ENCODE measurements around the gene PRKACB.

PRKACB gene

DNA sequence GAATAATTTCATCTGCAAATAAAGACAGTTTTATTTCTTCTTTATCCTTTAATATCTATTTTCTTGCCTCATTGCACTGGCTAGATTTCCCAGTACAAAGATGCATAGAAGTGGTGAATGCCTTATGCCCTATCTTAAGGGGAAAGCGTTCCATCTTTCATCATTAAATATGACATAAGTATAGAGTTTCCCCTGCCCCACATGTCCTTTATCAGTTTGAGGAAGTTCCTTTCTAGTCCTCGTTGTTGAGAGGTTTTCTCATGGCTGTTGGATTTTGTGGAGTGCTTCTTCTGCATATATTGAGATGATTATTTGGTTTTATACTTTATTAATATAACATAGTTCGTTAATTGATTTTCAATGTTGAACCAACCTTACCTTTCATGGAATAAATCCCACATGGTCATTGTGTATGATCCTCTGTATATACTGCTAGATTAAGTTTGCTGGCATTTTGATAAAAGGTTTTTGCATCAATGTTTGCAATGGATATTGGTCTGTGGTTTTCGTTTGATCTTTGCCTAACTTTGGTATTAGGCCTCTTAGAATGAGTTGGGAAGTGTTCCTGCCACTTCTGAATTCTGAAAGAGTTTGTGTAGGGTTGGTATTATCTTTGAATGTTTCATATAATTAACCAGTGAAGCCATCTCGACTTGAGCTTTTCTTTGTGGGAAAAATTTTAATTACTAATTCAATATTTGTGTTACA is 15.6 kb downstream of the PRKACB start:
- H3K9me3 ChIP-seq (replicated peaks; ENCODE audit: low read length) = no peaks in the 10 kb centered on the region
- H3K27me3 ChIP-seq (ENCODE audit: control insufficient read depth, insufficient read depth, low read length) = no peaks in the 10 kb centered on the region
- peaks cover 14% of the 10 kb centered on the region for H3K4me1 ChIP-seq (ENCODE audit: control insufficient read depth, insufficient read depth, low read length)
- no peak overlapping the region for H3K9ac ChIP-seq (ENCODE audit: low read depth, low read length)
- H3K4me2 ChIP-seq (ENCODE audit: low read length) = no peak overlapping the region
- H3K4me3 ChIP-seq (ENCODE audit: low read length) = no peak overlapping the region
- H3K36me3 ChIP-seq (ENCODE audit: insufficient read depth, low read length) = no peaks in the 10 kb centered on the region

DNA sequence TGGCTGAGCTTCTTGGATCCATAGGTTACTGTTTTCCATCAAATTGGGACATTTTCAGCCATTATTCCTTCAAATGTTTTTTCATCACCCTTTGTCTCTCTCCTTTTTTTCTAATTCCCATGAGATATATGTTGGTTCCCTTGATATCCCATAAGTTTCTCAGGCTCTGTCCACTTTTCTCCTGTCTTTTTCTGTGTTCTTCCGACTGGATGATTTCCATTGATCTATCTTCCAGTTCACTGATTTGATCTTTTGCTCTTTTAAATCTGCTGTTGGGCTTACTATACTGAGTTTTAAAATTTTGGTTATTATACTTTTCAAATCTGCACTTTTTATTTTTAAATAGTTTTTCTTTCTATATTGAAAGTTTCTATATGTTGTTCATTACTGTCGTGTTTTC is 18.2 kb downstream of the PRKACB start:
- no peak overlapping the region for H3K4me2 ChIP-seq (ENCODE audit: low read length)
- H3K4me3 ChIP-seq (ENCODE audit: low read length) = no peak overlapping the region
- H3K9me3 ChIP-seq (replicated peaks; ENCODE audit: low read length) = no peaks in the 10 kb centered on the region
- no peaks in the 10 kb centered on the region for H3K27me3 ChIP-seq (ENCODE audit: control insufficient read depth, insufficient read depth, low read length)
- H3K9ac ChIP-seq (ENCODE audit: low read depth, low read length) = no peak overlapping the region
- H3K4me1 ChIP-seq (ENCODE audit: control insufficient read depth, insufficient read depth, low read length) = no peaks in the 10 kb centered on the region
- H3K36me3 ChIP-seq (ENCODE audit: insufficient read depth, low read length) = no peaks in the 10 kb centered on the region

DNA sequence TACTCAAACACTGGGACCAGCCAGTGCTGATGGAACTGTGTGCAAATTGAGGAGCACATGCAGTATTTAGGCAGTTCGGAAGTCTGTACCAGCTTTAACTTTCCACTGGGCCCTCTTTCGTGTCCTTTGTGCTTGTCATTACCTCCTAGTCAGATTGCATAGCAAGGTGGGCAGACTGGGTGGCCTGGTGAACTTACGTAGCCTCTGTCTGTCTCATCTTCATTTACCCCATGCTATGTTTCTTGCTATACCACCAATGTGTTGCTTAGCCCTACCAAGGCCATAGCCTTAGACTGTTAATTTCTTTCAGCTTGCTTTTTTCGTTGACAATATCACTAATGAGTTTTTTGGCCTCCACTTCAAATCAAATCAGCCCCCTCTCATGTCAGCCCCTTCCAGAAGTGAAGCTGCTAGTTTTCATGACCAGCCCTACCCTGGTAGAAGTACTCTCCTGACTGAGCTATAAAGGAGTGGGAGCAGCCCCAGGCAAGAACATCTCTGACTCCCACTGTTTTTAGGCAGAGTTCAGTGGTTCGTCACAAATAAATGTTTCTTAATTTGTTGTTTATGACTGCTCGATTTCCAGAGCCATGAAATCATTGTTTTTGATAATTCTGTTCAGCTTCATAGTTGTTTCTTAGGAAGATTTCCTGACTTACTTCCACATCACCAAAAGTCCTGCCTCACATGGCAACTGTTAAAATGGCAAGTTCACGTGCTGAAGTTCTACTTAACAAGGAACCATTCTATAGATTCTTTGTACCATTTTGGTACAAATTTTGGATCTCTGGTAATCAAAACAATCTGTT is 19.3 kb downstream of the PRKACB start:
- Histone ChIP-seq H3K4me2 (ENCODE audit: low read length) (no peak overlapping the region), H3K36me3 (ENCODE audit: insufficient read depth, low read length) (no peaks in the 10 kb centered on the region), H3K9ac (ENCODE audit: low read depth, low read length) (no peak overlapping the region), H3K4me1 (ENCODE audit: control insufficient read depth, insufficient read depth, low read length) (no peaks in the 10 kb centered on the region), H3K9me3 (replicated peaks; ENCODE audit: low read length) (no peaks in the 10 kb centered on the region), H3K27me3 (ENCODE audit: control insufficient read depth, insufficient read depth, low read length) (no peaks in the 10 kb centered on the region), H3K4me3 (ENCODE audit: low read length) (no peak overlapping the region)

DNA sequence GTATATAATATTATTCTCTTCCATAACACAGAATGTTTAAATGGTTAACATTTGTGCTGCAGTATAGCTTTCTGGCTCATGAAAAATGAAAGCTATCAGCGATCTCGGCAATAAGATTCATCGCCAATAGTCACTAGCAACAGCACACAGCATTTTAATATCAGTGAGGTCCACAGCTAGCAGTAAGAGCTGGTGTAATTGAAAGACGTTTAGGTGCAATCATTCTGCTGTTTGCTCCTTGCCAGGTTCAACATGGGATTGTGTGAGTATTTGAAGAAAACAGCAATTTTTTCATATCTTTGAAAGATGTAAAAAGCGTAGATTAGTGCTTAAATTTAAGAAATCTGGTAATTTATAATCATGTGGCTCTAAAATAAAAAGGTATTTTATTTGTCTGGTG is 20.1 kb downstream of the PRKACB start:
- Histone ChIP-seq H3K36me3 (ENCODE audit: insufficient read depth, low read length) (no peaks in the 10 kb centered on the region), H3K9ac (ENCODE audit: low read depth, low read length) (no peak overlapping the region), H3K4me2 (ENCODE audit: low read length) (no peak overlapping the region), H3K4me1 (ENCODE audit: control insufficient read depth, insufficient read depth, low read length) (no peaks in the 10 kb centered on the region), H3K9me3 (replicated peaks; ENCODE audit: low read length) (no peaks in the 10 kb centered on the region), H3K4me3 (ENCODE audit: low read length) (no peak overlapping the region), H3K27me3 (ENCODE audit: control insufficient read depth, insufficient read depth, low read length) (no peaks in the 10 kb centered on the region)

- Histone ChIP-seq H3K27me3 (ENCODE audit: control insufficient read depth, insufficient read depth, low read length) (no peaks in the 10 kb centered on the region), H3K4me3 (ENCODE audit: low read length) (no peak overlapping the region), H3K9me3 (replicated peaks; ENCODE audit: low read length) (no peaks in the 10 kb centered on the region), H3K4me2 (ENCODE audit: low read length) (no peak overlapping the region), H3K9ac (ENCODE audit: low read depth, low read length) (no peak overlapping the region), H3K36me3 (ENCODE audit: insufficient read depth, low read length) (no peaks in the 10 kb centered on the region), H3K4me1 (ENCODE audit: control insufficient read depth, insufficient read depth, low read length) (no peaks in the 10 kb centered on the region)
Measured at GRCh38 chr1:84164567-84165021, 20.5 kb downstream of the PRKACB start.

GRCh38 chr1:84165601-84166000 is 21.5 kb downstream of the PRKACB start:
- H3K36me3 ChIP-seq (ENCODE audit: insufficient read depth, low read length) = no peaks in the 10 kb centered on the region
- H3K4me2 ChIP-seq (ENCODE audit: low read length) = no peak overlapping the region
- H3K27me3 ChIP-seq (ENCODE audit: control insufficient read depth, insufficient read depth, low read length) = no peaks in the 10 kb centered on the region
- no peaks in the 10 kb centered on the region for H3K9me3 ChIP-seq (replicated peaks; ENCODE audit: low read length)
- no peak overlapping the region for H3K9ac ChIP-seq (ENCODE audit: low read depth, low read length)
- H3K4me3 ChIP-seq (ENCODE audit: low read length) = no peak overlapping the region
- no peaks in the 10 kb centered on the region for H3K4me1 ChIP-seq (ENCODE audit: control insufficient read depth, insufficient read depth, low read length)

GRCh38 chr1:84166797-84167196 is 22.7 kb downstream of the PRKACB start:
- Histone ChIP-seq H3K36me3 (ENCODE audit: insufficient read depth, low read length) (no peaks in the 10 kb centered on the region), H3K9me3 (replicated peaks; ENCODE audit: low read length) (no peaks in the 10 kb centered on the region), H3K4me1 (ENCODE audit: control insufficient read depth, insufficient read depth, low read length) (no peaks in the 10 kb centered on the region), H3K4me3 (ENCODE audit: low read length) (no peak overlapping the region), H3K4me2 (ENCODE audit: low read length) (no peak overlapping the region), H3K27me3 (ENCODE audit: control insufficient read depth, insufficient read depth, low read length) (no peaks in the 10 kb centered on the region), H3K9ac (ENCODE audit: low read depth, low read length) (no peak overlapping the region)

DNA sequence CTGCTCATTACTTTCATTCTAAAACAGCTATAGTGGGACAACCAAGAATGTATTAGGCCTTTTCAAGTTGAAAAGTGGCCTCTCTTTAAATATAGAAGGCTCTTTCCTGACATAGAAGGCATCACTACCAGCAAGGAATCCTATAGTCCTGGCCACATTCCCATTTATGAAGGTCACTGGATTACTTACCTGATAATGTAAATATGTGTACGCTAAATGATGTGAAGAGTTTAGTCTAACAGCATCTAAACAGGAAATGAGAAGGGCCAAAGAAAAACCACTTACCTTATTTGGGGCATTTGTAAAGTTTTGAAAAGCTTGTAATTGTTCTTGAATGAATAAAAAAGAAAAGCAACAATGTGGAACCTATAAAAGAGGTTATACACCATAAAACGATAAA is 24.7 kb downstream of the PRKACB start:
- Histone ChIP-seq H3K4me3 (ENCODE audit: low read length) (no peak overlapping the region), H3K9me3 (replicated peaks; ENCODE audit: low read length) (no peaks in the 10 kb centered on the region), H3K9ac (ENCODE audit: low read depth, low read length) (no peak overlapping the region), H3K4me2 (ENCODE audit: low read length) (no peak overlapping the region), H3K4me1 (ENCODE audit: control insufficient read depth, insufficient read depth, low read length) (peaks cover under 1% of the 10 kb centered on the region), H3K36me3 (ENCODE audit: insufficient read depth, low read length) (no peaks in the 10 kb centered on the region), H3K27me3 (ENCODE audit: control insufficient read depth, insufficient read depth, low read length) (no peaks in the 10 kb centered on the region)

DNA sequence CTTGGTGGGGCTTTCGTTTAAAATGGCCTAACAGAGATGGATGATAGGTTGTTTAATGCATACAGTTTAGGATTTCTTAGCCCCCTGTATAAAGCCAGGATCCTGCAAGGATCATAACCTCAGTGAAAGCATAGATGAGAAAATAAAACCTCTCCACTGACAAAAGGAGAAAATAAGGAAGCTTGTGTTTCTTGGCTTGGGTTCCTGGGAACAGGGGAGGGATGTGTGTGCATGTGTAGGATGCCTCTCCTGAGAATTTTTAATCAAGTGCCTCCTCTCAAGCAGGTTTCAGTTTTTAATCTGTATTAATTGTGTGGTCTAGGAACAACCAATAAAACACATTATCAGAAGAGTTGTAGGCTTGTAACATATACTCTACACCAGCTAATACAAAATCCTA is 26.1 kb downstream of the PRKACB start:
- peaks cover 11% of the 10 kb centered on the region for H3K4me1 ChIP-seq (ENCODE audit: control insufficient read depth, insufficient read depth, low read length)
- H3K4me3 ChIP-seq (ENCODE audit: low read length) = no peak overlapping the region
- H3K9me3 ChIP-seq (replicated peaks; ENCODE audit: low read length) = no peaks in the 10 kb centered on the region
- no peaks in the 10 kb centered on the region for H3K27me3 ChIP-seq (ENCODE audit: control insufficient read depth, insufficient read depth, low read length)
- H3K36me3 ChIP-seq (ENCODE audit: insufficient read depth, low read length) = no peaks in the 10 kb centered on the region
- H3K4me2 ChIP-seq (ENCODE audit: low read length) = no peak overlapping the region
- H3K9ac ChIP-seq (ENCODE audit: low read depth, low read length) = no peak overlapping the region

- Histone ChIP-seq H3K27me3 (ENCODE audit: control insufficient read depth, insufficient read depth, low read length) (no peaks in the 10 kb centered on the region), H3K4me3 (ENCODE audit: low read length) (no peak overlapping the region), H3K9ac (ENCODE audit: low read depth, low read length) (no peak overlapping the region), H3K36me3 (ENCODE audit: insufficient read depth, low read length) (no peaks in the 10 kb centered on the region), H3K4me2 (ENCODE audit: low read length) (no peak overlapping the region), H3K9me3 (replicated peaks; ENCODE audit: low read length) (no peaks in the 10 kb centered on the region), H3K4me1 (ENCODE audit: control insufficient read depth, insufficient read depth, low read length) (peaks cover 11% of the 10 kb centered on the region)
Measured at GRCh38 chr1:84171481-84171880, 27.4 kb downstream of the PRKACB start.

DNA sequence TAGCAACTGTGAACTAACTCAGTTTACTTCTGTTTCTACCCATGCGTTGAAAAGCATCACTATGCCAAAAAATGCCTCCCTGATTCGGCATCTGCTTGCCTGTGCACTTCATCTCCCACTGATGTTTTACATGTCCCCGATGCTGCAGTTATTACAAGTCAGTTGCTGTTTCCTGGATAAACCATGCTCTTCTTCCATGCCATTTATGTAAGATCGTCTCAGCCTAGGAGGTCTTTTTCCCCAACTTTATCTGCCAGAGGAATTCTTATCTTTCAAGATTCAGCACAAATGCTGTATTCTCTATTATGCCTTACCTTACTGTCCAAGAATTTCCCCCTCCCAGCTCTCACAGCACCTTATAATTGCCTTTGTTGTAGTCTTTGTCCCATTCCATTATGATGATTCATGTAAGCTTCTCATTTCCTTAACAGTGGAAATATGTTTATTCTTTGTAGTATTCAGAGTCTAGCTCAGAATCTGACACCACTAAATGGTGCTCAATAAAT is 30.0 kb downstream of the PRKACB start:
- H3K27me3 ChIP-seq (ENCODE audit: control insufficient read depth, insufficient read depth, low read length) = no peaks in the 10 kb centered on the region
- no peaks in the 10 kb centered on the region for H3K36me3 ChIP-seq (ENCODE audit: insufficient read depth, low read length)
- H3K9me3 ChIP-seq (replicated peaks; ENCODE audit: low read length) = no peaks in the 10 kb centered on the region
- no peak overlapping the region for H3K4me3 ChIP-seq (ENCODE audit: low read length)
- no peak overlapping the region for H3K9ac ChIP-seq (ENCODE audit: low read depth, low read length)
- H3K4me1 ChIP-seq (ENCODE audit: control insufficient read depth, insufficient read depth, low read length) = peaks cover 11% of the 10 kb centered on the region
- peak overlapping the region; percentile 16 for H3K4me2 ChIP-seq (ENCODE audit: low read length)
